Left hindlimb (tissue), 1 donor: ENCODE measurements around the gene PRKN.

Experiments
- DNase-seq: peaks from one replicate; pipeline ENCODE4 v3.0.0-alpha.2; 2018

PRKN gene

GRCh38 chr6:161446949-161447348 lies 1280.6 kb downstream of the PRKN start:
- DNase-seq: no peak

- DNase-seq: no peak
Observed at GRCh38 chr6:161446296-161446925, 1281.2 kb downstream of the PRKN start.

- peak; percentile 60 for DNase-seq
Observed at GRCh38 chr6:161445021-161445799, 1282.4 kb downstream of the PRKN start.

- peak; percentile 62 for DNase-seq
Observed at GRCh38 chr6:161444464-161444863, 1283.1 kb downstream of the PRKN start.

GRCh38 chr6:161443848-161444247 lies 1283.7 kb downstream of the PRKN start:
- DNase-seq: no peak

- no peak for DNase-seq
Observed at GRCh38 chr6:161442420-161442819, 1285.1 kb downstream of the PRKN start.

- no peak for DNase-seq
Observed at GRCh38 chr6:161440299-161440698, 1287.3 kb downstream of the PRKN start.

- DNase-seq: peak; percentile 50
Observed at GRCh38 chr6:161439093-161439492, 1288.5 kb downstream of the PRKN start.

- DNase-seq: no peak
Observed at GRCh38 chr6:161438430-161439030, 1289.0 kb downstream of the PRKN start.

GRCh38 chr6:161437851-161438250 lies 1289.7 kb downstream of the PRKN start:
- no peak for DNase-seq

GRCh38 chr6:161436106-161436876 lies 1291.3 kb downstream of the PRKN start:
- no peak for DNase-seq

GRCh38 chr6:161435748-161436070 lies 1291.9 kb downstream of the PRKN start:
- no peak for DNase-seq

- DNase-seq: no peak
Observed at GRCh38 chr6:161434921-161435747, 1292.4 kb downstream of the PRKN start.

GRCh38 chr6:161434350-161434749 lies 1293.2 kb downstream of the PRKN start:
- no peak for DNase-seq

GRCh38 chr6:161432546-161432945 lies 1295.0 kb downstream of the PRKN start:
- DNase-seq: no peak

GRCh38 chr6:161429921-161430490 lies 1297.6 kb downstream of the PRKN start:
- DNase-seq: no peak

GRCh38 chr6:161424421-161424820 lies 1303.1 kb downstream of the PRKN start:
- DNase-seq: no peak

- no peak for DNase-seq
Observed at GRCh38 chr6:161422710-161423680, 1304.6 kb downstream of the PRKN start.

GRCh38 chr6:161418463-161418945 lies 1309.1 kb downstream of the PRKN start:
- DNase-seq: no peak

- peak; percentile 40 for DNase-seq
Observed at GRCh38 chr6:161417717-161418462, 1309.7 kb downstream of the PRKN start.
